HepG2 (cell line): ENCODE measurements around the gene PCED1B. TPM values are rescaled to one million over a fixed set of nuclear protein-coding genes. Genes with fewer than 3 reads are reported as not detected.

Experiments
- ATAC-seq: fragments of 200-7000 bp; cut with Tn5 transposase; 3 replicates; pipeline ENCODE4 v1.9.1; 2020; ENCODE audit warnings: mild to moderate bottlenecking, moderate library complexity
- BruUV-seq: library from RNA; stranded (reverse); fragments of 400-500 nt; replicated peaks from 2 replicates; lab custom pipeline; 2021; lab: Mats Ljungman, UMichigan
- CTCF ChIA-PET: fragments of 300-600 bp; formaldehyde crosslinking; extraction: SDS; loops from one replicate; lab custom pipeline; 2021; ENCODE audit warnings: low total read pairs, inconsistent platforms, low intra/inter-chr PET ratio; lab: Yijun Ruan, JAX
- POLR2A ChIA-PET: fragments of 350-600 bp; sonication (Branson Sonifier 250); formaldehyde crosslinking; loops from one replicate; lab custom pipeline; 2020; ENCODE audit warnings: antibody characterized with exemption, inconsistent platforms; lab: Yijun Ruan, JAX
- DNase-seq: peaks from one replicate; pipeline ENCODE4 v3.0.0-alpha.2; 2015; ENCODE audit warnings: low spot score
- FAIRE-seq: peaks from 3 replicates; lab custom pipeline; 2011; peaks lifted over from hg19 to GRCh38; lab: Jason Lieb, UNC
- H2AFZ ChIP-seq: one replicate; pipeline ENCODE4 v1.6.1; 2011; ENCODE audit warnings: low read length, inconsistent platforms
- H3K27ac ChIP-seq: fragments of 300-600 bp; 3 replicates; pipeline ENCODE4 v1.8.0; 2011; ENCODE audit warnings: mixed run types, mild to moderate bottlenecking, mixed read lengths, low read length, inconsistent platforms; ENCODE audit not compliant: insufficient read depth; ENCODE audit errors: extremely low read length
- H3K27me3 ChIP-seq, 2 experiments: fragments of 200-600 bp in 1 of 2; 2 replicates in 1 of 2; 3 replicates in 1 of 2; pipeline versions ENCODE4 v1.6.0 to v1.8.0; 2011; ENCODE audit warnings: low read length in 2 of 2, mild to moderate bottlenecking in 2 of 2, moderate library complexity in 2 of 2, inconsistent platforms in 1 of 2; ENCODE audit not compliant: insufficient read depth in 2 of 2, control insufficient read depth in 1 of 2
- H3K36me3 ChIP-seq, 2 experiments: fragments of 200-600 bp in 1 of 2; replicated peaks in 1 of 2; 2 replicates in 1 of 2; 3 replicates in 1 of 2; pipeline versions ENCODE4 v1.5.1 to v1.8.0; 2011; ENCODE audit warnings: low read length in 2 of 2, inconsistent platforms in 1 of 2; ENCODE audit not compliant: insufficient read depth in 2 of 2, control insufficient read depth in 1 of 2
- H3K4me1 ChIP-seq: 2 replicates; pipeline ENCODE4 v1.5.1; 2012; ENCODE audit warnings: low read length, inconsistent platforms; ENCODE audit not compliant: insufficient read depth
- H3K4me2 ChIP-seq: 2 replicates; pipeline ENCODE4 v1.6.0; 2011; ENCODE audit warnings: low read depth, low read length, inconsistent platforms
- H3K4me3 ChIP-seq, 3 experiments: fragments of 200-600 bp in 1 of 3; sonication (generic), shearing (Covaris generic) in 1 of 3; replicated peaks in 1 of 3; 2 replicates each; pipeline ENCODE4 v1.5.1; 2011 to 2016; ENCODE audit warnings: low read length in 3 of 3, inconsistent platforms in 2 of 3, low read depth in 2 of 3, mild to moderate bottlenecking in 2 of 3, control low read depth in 1 of 3, mixed read lengths in 1 of 3; ENCODE audit not compliant: insufficient read depth in 1 of 3
- H3K79me2 ChIP-seq: one replicate; pipeline ENCODE4 v1.6.1; 2011; ENCODE audit warnings: low read length, inconsistent platforms; ENCODE audit not compliant: insufficient read depth
- H3K9ac ChIP-seq: 2 replicates; pipeline ENCODE4 v1.6.0; 2011; ENCODE audit warnings: mild to moderate bottlenecking, low read depth, low read length, inconsistent platforms; ENCODE audit not compliant: insufficient read depth
- H3K9me3 ChIP-seq: 2 replicates; pipeline ENCODE4 v1.5.1; 2012; ENCODE audit warnings: mild to moderate bottlenecking, low read length
- H4K20me1 ChIP-seq: 2 replicates; pipeline ENCODE4 v1.6.0; 2011; ENCODE audit warnings: inconsistent platforms, mild to moderate bottlenecking, low read length, moderate library complexity; ENCODE audit not compliant: insufficient read depth
- CBFB ChIP-seq: sonication (generic); formaldehyde crosslinking; IDR thresholded peaks from 2 replicates; pipeline ENCODE4 v1.4.0; 2020; ENCODE audit warnings: missing genetic modification reagents
- KDM5A ChIP-seq: fragments of 200-600 bp; sonication (generic); IDR thresholded peaks from 2 replicates; pipeline ENCODE4 v1.7.0; 2018; ENCODE audit warnings: antibody characterized with exemption, mild to moderate bottlenecking, low read length, borderline replicate concordance
- MXI1 ChIP-seq: IDR thresholded peaks from 3 replicates; pipeline ENCODE4 v1.6.1; 2012; ENCODE audit warnings: low read depth, low read length, inconsistent platforms, borderline replicate concordance
- NR2F6 ChIP-seq, 2 experiments: IDR thresholded peaks; 2 replicates each; pipeline ENCODE4 v1.6.1; 2016; ENCODE audit warnings: antibody characterized with exemption in 1 of 2, mild to moderate bottlenecking in 1 of 2
- RNF2 ChIP-seq: fragments of 450-650 bp; conservative IDR thresholded peaks from 2 replicates; pipeline ENCODE4 v1.6.1; 2016; ENCODE audit warnings: low read depth
- ZBTB34 ChIP-seq: sonication (generic); formaldehyde crosslinking; IDR thresholded peaks from 2 replicates; pipeline ENCODE4 v1.8.0; 2022; ENCODE audit warnings: mild to moderate bottlenecking, missing genetic modification reagents
- ZNF280D ChIP-seq: sonication (generic); formaldehyde crosslinking; IDR thresholded peaks from 2 replicates; pipeline ENCODE4 v1.5.1; 2020; ENCODE audit warnings: mild to moderate bottlenecking, missing genetic modification reagents
- ZNF558 ChIP-seq: sonication (generic); formaldehyde crosslinking; IDR thresholded peaks from 2 replicates; pipeline ENCODE4 v1.9.0; 2022; ENCODE audit warnings: mild to moderate bottlenecking, missing genetic modification reagents, borderline replicate concordance
- ZNF704 ChIP-seq: sonication (generic); formaldehyde crosslinking; IDR thresholded peaks from 2 replicates; pipeline ENCODE4 v1.8.1; 2023; ENCODE audit warnings: mild to moderate bottlenecking, inconsistent platforms, moderate library complexity, missing genetic modification reagents, borderline replicate concordance
- ZSCAN25 ChIP-seq: sonication (generic); formaldehyde crosslinking; IDR thresholded peaks from 2 replicates; pipeline ENCODE4 v1.8.0; 2022; ENCODE audit warnings: mild to moderate bottlenecking, missing genetic modification reagents
- WGBS: methylation state at CpG from one replicate; pipeline ENCODE4 v1.1.6; 2017; ENCODE audit warnings: low lambda C conversion rate; 5-methylcytosine and 5-hydroxymethylcytosine counted together
- in situ Hi-C: cut with HindIII; loops from 2 replicates; pipeline ENCODE4 v1.10.0; 2017; ENCODE audit warnings: low pct_unique_long_range_greater_than_20kb; ENCODE audit not compliant: extremely low pct_ligation_motif_present
- intact Hi-C: fragments of 100-400 bp; cut with micrococcal nuclease; formaldehyde crosslinking; loops from one replicate; pipeline ENCODE4 v1.10.0; 2022; ENCODE audit not compliant: unreplicated experiment
- polyA plus RNA-seq, 8 experiments: library from polyadenylated mRNA; depleted of rRNA in 3 of 8; stranded (reverse) in 7 of 8; unstranded in 1 of 8; fragments of >200 nt; fragmentation: Illumina TruSeq in 4 of 8; extraction: Trizol in 4 of 8; gene quantifications; 2 replicates each; pipeline versions ENCODE4 v1.2.1 to v1.2.3, GENCODE V29; 2011 to 2016; ENCODE audit warnings: low read depth in 4 of 8, missing spikeins in 1 of 8, mixed read lengths in 1 of 8; ENCODE audit not compliant: insufficient read depth in 1 of 8
- total RNA-seq, 5 experiments: library from RNA; depleted of rRNA; stranded (reverse); fragments of >200 nt; fragmentation: Illumina TruSeq; extraction: Trizol; gene quantifications; 2 replicates each; pipeline ENCODE4 v1.2.3, GENCODE V29; 2016; ENCODE audit warnings: low read depth in 1 of 5

The PCED1B gene
- total and polyA plus RNA-seq, 2 of the 13 experiments (the other 11 are each of a cell fraction or from before 2014, with no cell fraction given): 0.11 to 0.37 TPM

GRCh38 chr12:47236109-47236714 lies 156.8 kb downstream of the PCED1B start:
- Histone ChIP-seq H3K4me3 (no peak overlapping the region), H4K20me1 (no peaks in the 10 kb centered on the region), H3K9me3 (no peaks in the 10 kb centered on the region), H3K27ac (no peak overlapping the region), H3K27me3 (peaks cover 0 to 1% of the 10 kb centered on the region in 2 experiments; a peak in 1 of 5 replicates), H3K4me1 (no peaks in the 10 kb centered on the region), H3K4me2 (no peak overlapping the region), H2AFZ (no peak overlapping the region), H3K36me3 (no peaks in the 10 kb centered on the region), H3K9ac (no peak overlapping the region), H3K79me2 (no peaks in the 10 kb centered on the region)
- ATAC-seq (no peak), DNase-seq (no peak), FAIRE-seq (no peak)
- CTCF ChIA-PET: no interaction called here
- TF ChIP-seq ZBTB34 (no peak), RNF2 (no peak), CBFB (CRISPR knock-in tag) (no peak), ZSCAN25 (CRISPR knock-in tag) (no peak), ZNF558 (CRISPR knock-in tag) (no peak), NR2F6 (IDR thresholded peaks at IDR 0.05) (no peak), NR2F6 (CRISPR knock-in tag; IDR thresholded peaks at IDR 0.05) (no peak)
- no TSS peak for BruUV-seq
- in situ Hi-C loops (no loop called here), intact Hi-C loops (no loop called here)
- WGBS: 79% methylated on average over 13 of the region's 13 CpGs
- POLR2A ChIA-PET: no interaction called here

GRCh38 chr12:47237751-47238211 lies 158.4 kb downstream of the PCED1B start:
- intact Hi-C loops: no loop called here
- WGBS: 0% methylated on average over 1 of the region's 1 CpG
- Histone ChIP-seq H4K20me1 (no peaks in the 10 kb centered on the region), H3K4me1 (no peaks in the 10 kb centered on the region), H3K27ac (no peak overlapping the region), H3K4me3 (no peak overlapping the region), H3K9ac (no peak overlapping the region), H3K79me2 (no peaks in the 10 kb centered on the region), H3K36me3 (no peaks in the 10 kb centered on the region), H3K9me3 (no peaks in the 10 kb centered on the region), H3K27me3 (peaks cover 0 to 1% of the 10 kb centered on the region in 2 experiments; a peak in 1 of 5 replicates), H2AFZ (no peak overlapping the region), H3K4me2 (no peak overlapping the region)
- no peak for TF ChIP-seq KDM5A
- TF ChIP-seq ZNF704: no peak
- no peak for TF ChIP-seq ZNF280D (CRISPR knock-in tag)
- TF ChIP-seq MXI1: no peak
- ChIA-PET POLR2A (no interaction called here), CTCF (no interaction called here)
- BruUV-seq: no TSS peak
- in situ Hi-C loops: no loop called here
- DNase-seq (no peak), FAIRE-seq (no peak), ATAC-seq (no peak)
